ENCODE measurements around the gene LY6G5B. TPM values are rescaled to one million over a fixed set of nuclear protein-coding genes. Genes with fewer than 3 reads are reported as not detected.

Gene LY6G5B
- polyA plus RNA-seq, 1 of the 3 experiments (the other 2 are of a cell fraction): 12.7 TPM

DNA sequence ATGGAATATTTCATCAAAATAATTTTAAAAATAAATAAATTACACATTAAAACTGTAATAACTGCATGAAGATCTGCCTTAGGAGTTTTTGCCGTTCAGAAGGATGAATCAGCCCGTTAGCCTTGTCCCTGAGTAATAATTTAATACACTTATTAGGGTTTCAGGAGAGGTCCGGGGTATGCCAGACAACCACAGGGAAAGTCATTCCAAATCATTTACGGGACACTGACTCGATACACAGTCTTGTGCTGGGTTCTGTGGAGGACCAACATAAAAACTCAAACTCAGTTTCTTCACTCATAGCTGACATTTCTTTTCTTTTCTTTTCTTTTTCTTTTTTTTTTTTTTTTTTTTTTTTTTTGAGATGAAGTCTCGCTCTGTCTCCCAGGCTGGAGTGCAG lies 36.2 kb downstream of the LY6G5B start:
- peaks cover 0 to 13% of the 10 kb centered on the region in 2 experiments; a peak in 2 of 4 replicates for H3K4me1 ChIP-seq (ENCODE audit: control insufficient read depth in 1 of 2, insufficient read depth in 2 of 2, low read depth in 1 of 2, low read length in 1 of 2)
- H2AFZ ChIP-seq (ENCODE audit: low read depth): no peak overlapping the region
- no peaks in the 10 kb centered on the region for H3K27me3 ChIP-seq (ENCODE audit: insufficient read depth)
- H3K27ac ChIP-seq (ENCODE audit: low read depth in 2 of 2, low read length in 1 of 2): no peak overlapping the region
- H3K36me3 ChIP-seq (replicated peaks in 1 of 2; ENCODE audit: control insufficient read depth in 1 of 2, insufficient read depth in 2 of 2, low read length in 1 of 2): no peaks in the 10 kb centered on the region
- H3F3A ChIP-seq (replicated peaks; ENCODE audit: insufficient read depth): peaks cover 12% of the 10 kb centered on the region
- H3K9me2 ChIP-seq: no peaks in the 10 kb centered on the region
- CTCF ChIA-PET: interaction anchor here (1.2 kb wide), 1 partner anchor 24 kb away, joined by 3 read pairs; no protein-coding TSS in a partner anchor
- H3K79me2 ChIP-seq (ENCODE audit: insufficient read depth): peaks cover 19% of the 10 kb centered on the region
- no peak overlapping the region for H3K4me3 ChIP-seq (ENCODE audit: low read depth in 2 of 2, low read length in 1 of 2)
- H3K4me2 ChIP-seq: no peak overlapping the region
- WGBS (ENCODE audit: low lambda C conversion rate): 57% methylated on average over 6 of the region's 6 CpGs
- H4K20me1 ChIP-seq (ENCODE audit: insufficient read depth): no peaks in the 10 kb centered on the region
- no peak overlapping the region for H3K9ac ChIP-seq
- DNase-seq: no peak
- POLR2A ChIA-PET: interaction anchor here (0.5 kb wide), 1 partner anchor 85 kb away, joined by 5 read pairs; no protein-coding TSS in a partner anchor
- no peaks in the 10 kb centered on the region for H3K9me3 ChIP-seq
- no peak for TF ChIP-seq JUND (IDR thresholded peaks at IDR 0.05)
- TF ChIP-seq RAD21 (IDR thresholded peaks at IDR 0.05; ENCODE audit: low read length): no peak
- no peak for TF ChIP-seq ELF1 (IDR thresholded peaks at IDR 0.05)
- no peak for TF ChIP-seq TCF12 (IDR thresholded peaks at IDR 0.05)
- no peak for TF ChIP-seq MEF2A (IDR thresholded peaks at IDR 0.05; ENCODE audit: borderline replicate concordance, low read depth)
- no peak for TF ChIP-seq RCOR1 (IDR thresholded peaks at IDR 0.05; ENCODE audit: low read length)
- TF ChIP-seq POLR2AphosphoS5 (IDR thresholded peaks at IDR 0.05; ENCODE audit: low read depth, low read length): no peak
- no peak for TF ChIP-seq CHD2 (IDR thresholded peaks at IDR 0.05; ENCODE audit: low read length, partially characterized antibody)
- TF ChIP-seq IRF3 (IDR thresholded peaks at IDR 0.05; ENCODE audit: low read depth, low read length): no peak
- no peak for TF ChIP-seq PBX3 (IDR thresholded peaks at IDR 0.05)

GRCh38 chr6:31706599-31706998 lies 36.8 kb downstream of the LY6G5B start, which contains the start of gene LY6G6F:
Gene LY6G6F (plus strand): TSS chr6:31706866. CDS start chr6:31706907, 41 bp downstream.
- peaks cover 12% of the 10 kb centered on the region for H3K79me2 ChIP-seq (ENCODE audit: insufficient read depth)
- no peak within 1 kb of the TSS for H3K4me2 ChIP-seq
- H3K9ac ChIP-seq: no peak within 1 kb of the TSS
- H3F3A ChIP-seq (replicated peaks; ENCODE audit: insufficient read depth): peaks cover 12% of the 10 kb centered on the region
- ChIA-PET CTCF (interaction anchor here (1.2 kb wide), 1 partner anchor 23 kb away, joined by 3 read pairs; no protein-coding TSS in a partner anchor), POLR2A (interaction anchor here (0.5 kb wide), 1 partner anchor 84 kb away, joined by 5 read pairs; no protein-coding TSS in a partner anchor)
- H3K27ac ChIP-seq (ENCODE audit: low read depth in 2 of 2, low read length in 1 of 2): no peak within 1 kb of the TSS
- WGBS (ENCODE audit: low lambda C conversion rate): 75% methylated on average over 1 of the region's 3 CpGs
- no peak within 1 kb of the TSS for H2AFZ ChIP-seq (ENCODE audit: low read depth)
- no peaks in the 10 kb centered on the region for H4K20me1 ChIP-seq (ENCODE audit: insufficient read depth)
- peaks cover 0 to 6% of the 10 kb centered on the region in 2 experiments; a peak in 2 of 4 replicates for H3K4me1 ChIP-seq (ENCODE audit: control insufficient read depth in 1 of 2, insufficient read depth in 2 of 2, low read depth in 1 of 2, low read length in 1 of 2)
- no peaks in the 10 kb centered on the region for H3K9me3 ChIP-seq
- no peak for TF ChIP-seq EZH2phosphoT487 (IDR thresholded peaks at IDR 0.05; ENCODE audit: borderline replicate concordance, low read depth)
- TF ChIP-seq POLR2AphosphoS5 (IDR thresholded peaks at IDR 0.05; ENCODE audit: low read depth, low read length): no peak
- no peak for TF ChIP-seq GATA2 (CRISPR knock-in tag; IDR thresholded peaks at IDR 0.05)
- no peak for TF ChIP-seq EP300 (IDR thresholded peaks at IDR 0.05; ENCODE audit: borderline replicate concordance in 1 of 2, low read depth in 1 of 2, low read length in 1 of 2)
- no peak for TF ChIP-seq SMC3 (IDR thresholded peaks at IDR 0.05; ENCODE audit: low read depth, low read length)
- no peak for TF ChIP-seq FOSL2 (IDR thresholded peaks at IDR 0.05; ENCODE audit: borderline replicate concordance, low read depth)
- TF ChIP-seq IRF3 (IDR thresholded peaks at IDR 0.05; ENCODE audit: low read depth, low read length): no peak
- H3K4me3 ChIP-seq (ENCODE audit: low read depth in 2 of 2, low read length in 1 of 2): no peak within 1 kb of the TSS
- no peaks in the 10 kb centered on the region for H3K9me2 ChIP-seq
- no peaks in the 10 kb centered on the region for H3K27me3 ChIP-seq (ENCODE audit: insufficient read depth)
- H3K36me3 ChIP-seq (replicated peaks in 1 of 2; ENCODE audit: control insufficient read depth in 1 of 2, insufficient read depth in 2 of 2, low read length in 1 of 2): no peaks in the 10 kb centered on the region
- no peak for DNase-seq

Data from SK-N-SH (cell line).